Lung (tissue), 12 donors: ENCODE measurements around the gene AFAP1L1. TPM values are rescaled to one million over a fixed set of nuclear protein-coding genes. Genes with fewer than 3 reads are reported as not detected.

Source experiments
- ATAC-seq: fragments of 200-7000 bp; cut with Tn5 transposase; one replicate; pipeline ENCODE4 v1.9.1; 2020; ENCODE audit warnings: moderate number of reproducible peaks; ENCODE audit not compliant: insufficient read depth, low FRiP score
- DNase-seq, 3 donors: peaks; one replicate each; pipeline ENCODE4 v3.0.0-alpha.2; 2013 to 2017
- H3K27ac ChIP-seq, 2 donors: one replicate each; pipeline ENCODE4 v1.5.1; 2013; ENCODE audit warnings: mild to moderate bottlenecking in 2 of 2, moderate library complexity in 2 of 2, control low read depth in 1 of 2, inconsistent platforms in 1 of 2, low read depth in 1 of 2, low read length in 1 of 2
- H3K27me3 ChIP-seq, 3 donors: one replicate each; pipeline ENCODE4 v1.5.1; 2013; ENCODE audit warnings: low read length in 2 of 3; ENCODE audit not compliant: control insufficient read depth in 3 of 3, insufficient read depth in 3 of 3
- H3K36me3 ChIP-seq, 4 donors: one replicate each; pipeline ENCODE4 v1.5.1; 2013; ENCODE audit warnings: low read length in 4 of 4, mild to moderate bottlenecking in 1 of 4, moderate library complexity in 1 of 4; ENCODE audit not compliant: control insufficient read depth in 4 of 4, insufficient read depth in 4 of 4
- H3K4me1 ChIP-seq, 5 donors: one replicate each; pipeline ENCODE4 v1.5.1; 2013; ENCODE audit warnings: low read length in 5 of 5, mild to moderate bottlenecking in 2 of 5, moderate library complexity in 1 of 5; ENCODE audit not compliant: control insufficient read depth in 5 of 5, insufficient read depth in 5 of 5
- H3K4me3 ChIP-seq: one replicate; pipeline ENCODE4 v1.5.1; 2013; ENCODE audit warnings: mild to moderate bottlenecking, control low read depth, moderate library complexity
- H3K9ac ChIP-seq, 2 donors: one replicate each; pipeline ENCODE4 v1.5.1; 2013; ENCODE audit warnings: low read length in 2 of 2, control low read depth in 1 of 2; ENCODE audit not compliant: insufficient read depth in 1 of 2
- H3K9me3 ChIP-seq, 4 donors: one replicate each; pipeline ENCODE4 v1.5.1; 2013; ENCODE audit warnings: low read length in 3 of 4, mild to moderate bottlenecking in 1 of 4, moderate library complexity in 1 of 4; ENCODE audit not compliant: control insufficient read depth in 4 of 4, insufficient read depth in 3 of 4
- WGBS, 2 donors: extraction: QIAGEN DNeasy Blood & Tissue Kit; methylation state at CpG; one replicate each; pipeline ENCODE4 v1.1.7; 2013; 5-methylcytosine and 5-hydroxymethylcytosine counted together
- polyA plus RNA-seq, 2 donors: library from polyadenylated mRNA; stranded (reverse); fragments of 200-250 nt; gene quantifications; one replicate each; pipeline ENCODE4 v1.2.1, GENCODE V29; 2013
- total RNA-seq, 2 donors: library from RNA; depleted of rRNA in 1 of 2; stranded (reverse); fragments of >200 nt in 1 of 2; gene quantifications; one replicate each; pipeline ENCODE4 v1.2.1, GENCODE V29; 2014 to 2021
- TF ChIP-seq, protein P1 (sequence below): IDR thresholded peaks from 2 replicates; pipeline ENCODE4 v1.5.1; 2012; ENCODE audit warnings: mild to moderate bottlenecking; ENCODE audit errors: control extremely low read depth, extremely low read depth
- donor health status: control.
- donor health status: control.
- donor health status: Bipolar disorder and iron deficiency.
- donor health status: healthy.
- donor health status: DM: yes; HTN: yes; CAD: no.

The AFAP1L1 gene
- total and polyA plus RNA-seq, 4 donors = 9.8 to 40.6 (median 18.1) TPM

DNA sequence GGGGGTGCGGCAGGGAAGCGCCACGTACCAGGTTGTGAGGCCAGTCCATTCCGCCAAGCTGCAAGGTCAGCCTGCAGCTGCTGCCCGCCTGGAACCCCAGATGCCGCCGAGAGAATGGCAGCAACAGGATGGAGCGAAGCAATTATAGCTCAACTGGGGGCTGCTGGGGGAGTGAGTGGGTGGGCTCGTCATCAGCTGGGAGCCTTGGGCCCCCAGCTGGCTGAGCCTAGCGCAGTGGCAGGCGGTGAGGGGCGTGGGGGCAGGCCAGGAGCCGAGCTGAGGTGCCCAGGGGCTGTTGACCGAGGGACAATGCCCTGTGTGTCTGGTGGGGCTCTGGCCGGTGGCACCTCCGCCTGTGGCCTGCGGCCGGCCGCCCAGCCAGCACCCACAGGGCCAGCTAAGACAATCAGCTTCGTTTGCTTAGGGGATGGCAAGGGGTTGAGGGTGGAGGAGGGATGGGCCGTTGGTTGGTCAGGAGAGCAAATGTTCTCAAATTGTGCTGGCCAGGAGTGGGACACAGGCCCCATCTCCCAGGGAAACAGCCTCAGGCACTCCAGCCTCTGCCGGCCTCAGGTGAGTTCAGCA, 107.6 kb downstream of the AFAP1L1 start, which contains the start of gene IL17B:
Gene IL17B (minus strand): TSS at position 116 of the 585 bp plus-strand sequence. CDS start 67 bp downstream, at position 49.
- peak in 1 of 3 donors; percentile 37 for DNase-seq
- Histone ChIP-seq H3K27me3 (no peaks in the 10 kb centered on the region), H3K9ac (peak within 1 kb of the TSS in 1 of 2 donors; percentile 40), H3K4me3 (no peak within 1 kb of the TSS), H3K27ac (peak within 1 kb of the TSS in 1 of 2 donors; percentile 17), H3K9me3 (no peaks in the 10 kb centered on the region), H3K36me3 (no peaks in the 10 kb centered on the region), H3K4me1 (peaks cover 0 to 48% (median 16%) of the 10 kb centered on the region in 5 donors)
- WGBS, 2 donors = 87% methylated on average over 22 of the region's 22 CpGs
- no peak for ATAC-seq
- TF ChIP-seq, protein P1, sequence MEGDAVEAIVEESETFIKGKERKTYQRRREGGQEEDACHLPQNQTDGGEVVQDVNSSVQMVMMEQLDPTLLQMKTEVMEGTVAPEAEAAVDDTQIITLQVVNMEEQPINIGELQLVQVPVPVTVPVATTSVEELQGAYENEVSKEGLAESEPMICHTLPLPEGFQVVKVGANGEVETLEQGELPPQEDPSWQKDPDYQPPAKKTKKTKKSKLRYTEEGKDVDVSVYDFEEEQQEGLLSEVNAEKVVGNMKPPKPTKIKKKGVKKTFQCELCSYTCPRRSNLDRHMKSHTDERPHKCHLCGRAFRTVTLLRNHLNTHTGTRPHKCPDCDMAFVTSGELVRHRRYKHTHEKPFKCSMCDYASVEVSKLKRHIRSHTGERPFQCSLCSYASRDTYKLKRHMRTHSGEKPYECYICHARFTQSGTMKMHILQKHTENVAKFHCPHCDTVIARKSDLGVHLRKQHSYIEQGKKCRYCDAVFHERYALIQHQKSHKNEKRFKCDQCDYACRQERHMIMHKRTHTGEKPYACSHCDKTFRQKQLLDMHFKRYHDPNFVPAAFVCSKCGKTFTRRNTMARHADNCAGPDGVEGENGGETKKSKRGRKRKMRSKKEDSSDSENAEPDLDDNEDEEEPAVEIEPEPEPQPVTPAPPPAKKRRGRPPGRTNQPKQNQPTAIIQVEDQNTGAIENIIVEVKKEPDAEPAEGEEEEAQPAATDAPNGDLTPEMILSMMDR = no peak

DNA sequence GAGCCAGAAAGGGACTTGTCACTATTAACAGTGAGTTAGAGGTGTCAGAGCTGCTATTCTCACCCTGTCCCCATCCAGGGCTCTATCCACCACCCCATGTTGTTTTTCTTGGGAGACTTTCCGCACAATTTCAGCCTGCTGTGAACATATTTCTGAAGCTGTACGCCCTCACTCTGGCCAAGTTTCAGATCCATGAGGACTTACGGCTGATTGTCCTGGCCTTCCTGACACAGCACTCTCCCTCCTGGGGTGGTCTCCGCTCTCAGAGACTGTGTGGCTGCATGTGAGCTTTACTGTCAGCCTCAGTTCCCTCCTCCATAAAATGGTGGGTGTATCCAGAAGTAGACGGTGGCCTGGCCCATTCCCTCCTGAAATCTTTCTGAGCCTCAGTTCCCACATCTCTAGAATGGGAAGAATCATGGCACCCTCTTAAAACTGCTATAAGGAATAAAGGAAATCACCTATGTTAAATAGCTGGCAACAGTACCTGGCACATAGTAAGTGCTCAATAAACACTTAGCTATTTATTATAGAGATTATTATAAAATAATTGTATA, 108.2 kb downstream of the AFAP1L1 start:
- Histone ChIP-seq H3K9ac (peak overlapping the region in 1 of 2 donors; percentile 36), H3K4me3 (no peak overlapping the region), H3K27ac (no peak overlapping the region), H3K36me3 (no peaks in the 10 kb centered on the region), H3K9me3 (no peaks in the 10 kb centered on the region), H3K4me1 (peaks cover 0 to 51% (median 17%) of the 10 kb centered on the region in 5 donors), H3K27me3 (no peaks in the 10 kb centered on the region)
- 92 to 94% methylated on average over 5 of the region's 5 CpGs for WGBS, 2 donors
- TF ChIP-seq, protein P1 = no peak
- DNase-seq (peak in 2 of 3 donors; percentile 42 to 61), ATAC-seq (no peak)

DNA sequence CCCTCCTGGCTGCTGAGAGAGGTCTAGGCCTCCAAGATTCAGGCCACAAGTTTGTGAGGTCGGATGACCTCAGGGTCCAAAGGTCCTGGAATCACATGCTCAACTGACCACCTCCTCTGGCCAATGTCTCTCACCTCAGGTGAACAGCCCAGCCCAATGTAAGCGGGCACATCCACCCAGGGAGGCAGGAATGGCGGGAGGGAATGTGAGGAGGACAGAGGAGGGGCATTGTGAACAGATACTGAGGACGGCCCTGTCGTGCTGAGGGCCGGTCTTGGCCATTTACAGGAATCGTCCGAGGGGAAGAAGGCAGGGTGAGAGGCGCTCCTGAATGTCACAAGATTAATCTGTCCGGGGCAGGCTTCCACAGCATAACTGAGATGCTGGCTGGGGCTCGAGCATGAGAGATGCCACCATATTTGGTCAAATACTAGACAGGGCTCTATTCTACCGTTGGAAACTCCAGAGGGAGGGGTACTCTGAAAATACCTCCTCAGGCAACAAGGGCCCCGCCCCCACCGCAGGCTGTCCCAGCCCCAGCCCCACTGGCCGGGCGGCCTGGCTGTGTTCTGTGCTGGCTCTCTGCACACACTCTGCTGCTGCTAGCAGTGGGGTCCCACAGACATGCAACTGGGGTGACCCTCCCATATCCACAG, 108.9 kb downstream of the AFAP1L1 start:
- Histone ChIP-seq H3K27me3 (no peaks in the 10 kb centered on the region), H3K4me3 (no peak overlapping the region), H3K9me3 (no peaks in the 10 kb centered on the region), H3K27ac (peak overlapping the region in 1 of 2 donors; percentile 9), H3K36me3 (no peaks in the 10 kb centered on the region), H3K4me1 (peaks cover 0 to 56% (median 19%) of the 10 kb centered on the region in 5 donors), H3K9ac (no peak overlapping the region)
- TF ChIP-seq, protein P1 = no peak
- DNase-seq (peak in 2 of 3 donors; percentile 37 to 53), ATAC-seq (no peak)
- 77 to 85% methylated on average over 16 of the region's 16 CpGs for WGBS, 2 donors
